Esophagus muscularis mucosa (tissue), 4 donors: Measurements from ENCODE around the gene CACNA2D3. TPM values are rescaled to one million over a fixed set of nuclear protein-coding genes. Genes with fewer than 3 reads are reported as not detected.

Experiments used
- DNase-seq: peaks from one replicate; pipeline ENCODE4 v3.0.0-alpha.2; 2017; ENCODE audit errors: extremely low spot score
- H3K27ac ChIP-seq, 4 donors: fragments of 200-600 bp; sonication (generic); replicated peaks in 1 of 4; 1 replicate in 3 of 4; 2 replicates in 1 of 4; pipeline ENCODE4 v1.5.1; 2016 to 2019; ENCODE audit warnings: mild to moderate bottlenecking in 1 of 4
- H3K27me3 ChIP-seq, 4 donors: fragments of 200-600 bp; sonication (generic); one replicate each; pipeline versions ENCODE4 v1.5.1 to v1.6.0; 2016 to 2019
- H3K36me3 ChIP-seq, 4 donors: fragments of 200-600 bp; sonication (generic); one replicate each; pipeline ENCODE4 v1.5.1; 2016 to 2019
- H3K4me1 ChIP-seq, 4 donors: fragments of 200-600 bp; sonication (generic); one replicate each; pipeline ENCODE4 v1.5.1; 2016 to 2019
- H3K4me3 ChIP-seq, 4 donors: fragments of 200-600 bp; sonication (generic); 1 replicate in 2 of 4; 2 replicates in 2 of 4; pipeline ENCODE4 v1.5.1; 2016 to 2019; ENCODE audit warnings: mild to moderate bottlenecking in 4 of 4, moderate library complexity in 1 of 4
- H3K9me3 ChIP-seq, 4 donors: fragments of 200-600 bp; sonication (generic); 1 replicate in 3 of 4; 2 replicates in 1 of 4; pipeline ENCODE4 v1.5.1; 2016 to 2019
- CTCF ChIP-seq, 3 experiments: fragments of 200-600 bp in 2 of 3; fragments of 450-650 bp in 1 of 3; sonication (generic) in 2 of 3; IDR thresholded peaks; one replicate each; pipeline ENCODE4 v1.5.1; 2017 to 2019; ENCODE audit warnings: antibody characterized with exemption in 3 of 3, mild to moderate bottlenecking in 2 of 3, moderate library complexity in 1 of 3
- EP300 ChIP-seq: sonication (generic); formaldehyde crosslinking; IDR thresholded peaks from one replicate; pipeline ENCODE4 v1.6.1; 2017; ENCODE audit warnings: antibody characterized with exemption
- POLR2A ChIP-seq: fragments of 450-650 bp; IDR thresholded peaks from one replicate; pipeline ENCODE4 v1.6.1; 2017; ENCODE audit warnings: antibody characterized with exemption, moderate library complexity, mild to moderate bottlenecking, low read depth
- POLR2AphosphoS5 ChIP-seq, 2 donors: sonication (generic); formaldehyde crosslinking; IDR thresholded peaks; one replicate each; pipeline ENCODE4 v1.6.1; 2017; ENCODE audit warnings: antibody characterized with exemption in 2 of 2
- WGBS: methylation state at CpG from one replicate; pipeline ENCODE4 v1.1.5; 2018; 5-methylcytosine and 5-hydroxymethylcytosine counted together
- intact Hi-C: fragments of 100-400 bp; cut with DNase I; formaldehyde crosslinking; loops from one replicate; pipeline ENCODE4 v1.15.1; 2023
- total RNA-seq, 4 donors: library from RNA; depleted of rRNA; stranded (reverse); fragments of >200 nt; gene quantifications; one replicate each; pipeline versions ENCODE4 v1.1.0 to v1.2.1, GENCODE V29; 2016

CACNA2D3 gene
- total RNA-seq, 4 donors from 2014 or later = 2.5 to 6.3 (median 3.9) TPM

- H3K4me3 ChIP-seq = no peak overlapping the region
- no peaks in the 10 kb centered on the region for H3K4me1 ChIP-seq
- H3K9me3 ChIP-seq = no peaks in the 10 kb centered on the region
- TF ChIP-seq POLR2A (no peak), POLR2AphosphoS5 (IDR thresholded peaks at IDR 0.05) (no peak), EP300 (no peak), CTCF (IDR thresholded peaks at IDR 0.05) (no peak)
- no peaks in the 10 kb centered on the region for H3K27me3 ChIP-seq
- WGBS = 91% methylated on average over 4 of the region's 4 CpGs
- DNase-seq = no peak
- intact Hi-C loops = no loop called here
- H3K36me3 ChIP-seq = no peaks in the 10 kb centered on the region
- H3K27ac ChIP-seq = no peak overlapping the region
Observed at GRCh38 chr3:55119268-55119667, 996.9 kb downstream of the CACNA2D3 start.

GRCh38 chr3:55122312-55122711, 1000.0 kb downstream of the CACNA2D3 start:
- no peaks in the 10 kb centered on the region for H3K27me3 ChIP-seq
- TF ChIP-seq CTCF (IDR thresholded peaks at IDR 0.05) (no peak), POLR2AphosphoS5 (IDR thresholded peaks at IDR 0.05) (no peak), POLR2A (no peak), EP300 (no peak)
- H3K27ac ChIP-seq = no peak overlapping the region
- H3K4me3 ChIP-seq = no peak overlapping the region
- no peaks in the 10 kb centered on the region for H3K36me3 ChIP-seq
- DNase-seq = no peak
- no peaks in the 10 kb centered on the region for H3K4me1 ChIP-seq
- WGBS = 80% methylated on average over 2 of the region's 2 CpGs
- no peaks in the 10 kb centered on the region for H3K9me3 ChIP-seq
- intact Hi-C loops = no loop called here

Other genes starting within 250 kb of the CACNA2D3 start
- gene ACTR8, start 240.4 kb upstream of the CACNA2D3 start, total RNA-seq = 10 to 100 TPM; 18.3 to 30.7 (median 21.9) TPM
- 10 to 100 TPM; 48.8 to 75.3 (median 68.4) TPM for gene SELENOK, start 230.7 kb upstream of the CACNA2D3 start, total RNA-seq